MM.1S (cell line): ENCODE measurements around the gene NEUROG2.

ENCODE experiments used
- DNase-seq: peaks from one replicate; pipeline ENCODE4 v3.0.0-alpha.2; 2015
- H2AFZ ChIP-seq: fragments of 300-600 bp; sonication (generic); 2 replicates; pipeline ENCODE4 v1.6.0; 2016; ENCODE audit warnings: antibody characterized with exemption, low read length
- H3F3A ChIP-seq: fragments of 300-600 bp; sonication (generic); 2 replicates; pipeline ENCODE4 v1.6.1; 2016; ENCODE audit warnings: mild to moderate bottlenecking, antibody characterized with exemption, low read length, moderate library complexity, mixed read lengths; ENCODE audit not compliant: insufficient read depth
- H3K27ac ChIP-seq: fragments of 300-600 bp; sonication (generic); 2 replicates; pipeline ENCODE4 v1.5.1; 2016; ENCODE audit warnings: mild to moderate bottlenecking, low read length
- H3K27me3 ChIP-seq: fragments of 300-600 bp; sonication (generic); replicated peaks from 2 replicates; pipeline ENCODE4 v1.6.0; 2016; ENCODE audit warnings: low read length; ENCODE audit not compliant: insufficient read depth
- H3K36me3 ChIP-seq: fragments of 300-600 bp; sonication (generic); replicated peaks from 2 replicates; pipeline ENCODE4 v1.6.1; 2016; ENCODE audit warnings: mild to moderate bottlenecking, low read length, mixed read lengths; ENCODE audit not compliant: insufficient read depth
- H3K4me1 ChIP-seq: fragments of 300-600 bp; sonication (generic); 2 replicates; pipeline ENCODE4 v1.6.1; 2016; ENCODE audit warnings: low read length, mixed read lengths
- H3K4me2 ChIP-seq: fragments of 300-600 bp; sonication (generic); 2 replicates; pipeline ENCODE4 v1.6.0; 2016; ENCODE audit warnings: low read depth, low read length
- H3K4me3 ChIP-seq: fragments of 300-600 bp; sonication (generic); 2 replicates; pipeline ENCODE4 v1.5.1; 2016; ENCODE audit warnings: low read length, mixed read lengths
- H3K79me2 ChIP-seq: fragments of 300-600 bp; sonication (generic); 2 replicates; pipeline ENCODE4 v1.6.1; 2016; ENCODE audit warnings: mixed run types, low read length, mixed read lengths
- H3K9ac ChIP-seq: fragments of 300-600 bp; sonication (generic); 2 replicates; pipeline ENCODE4 v1.6.1; 2016; ENCODE audit warnings: low read length, mixed read lengths
- H3K9me2 ChIP-seq: fragments of 300-600 bp; sonication (generic); replicated peaks from 2 replicates; pipeline ENCODE4 v1.6.1; 2016; ENCODE audit warnings: mild to moderate bottlenecking, low read length, mixed read lengths; ENCODE audit not compliant: insufficient read depth
- H3K9me3 ChIP-seq: fragments of 300-600 bp; sonication (generic); replicated peaks from 2 replicates; pipeline ENCODE4 v1.6.1; 2016; ENCODE audit warnings: mild to moderate bottlenecking, low read length, mixed read lengths; ENCODE audit not compliant: insufficient read depth
- H4K20me1 ChIP-seq: fragments of 300-600 bp; sonication (generic); 2 replicates; pipeline ENCODE4 v1.6.1; 2016; ENCODE audit warnings: mild to moderate bottlenecking, low read length, moderate library complexity, mixed read lengths; ENCODE audit not compliant: insufficient read depth
- CTCF ChIP-seq: fragments of 300-600 bp; sonication (generic); IDR thresholded peaks from 2 replicates; pipeline ENCODE4 v1.5.1; 2016; ENCODE audit warnings: antibody characterized with exemption, low read length, mixed read lengths
- EZH2 ChIP-seq: fragments of 300-600 bp; sonication (generic); optimal IDR thresholded peaks from 2 replicates; pipeline ENCODE3; 2017; ENCODE audit warnings: low read depth, mild to moderate bottlenecking, antibody characterized with exemption, low read length, mixed read lengths
- EZH2phosphoT487 ChIP-seq: fragments of 300-600 bp; sonication (generic); IDR thresholded peaks from 2 replicates; pipeline ENCODE4 v1.6.1; 2018; ENCODE audit warnings: antibody characterized with exemption, low read length

The NEUROG2 gene

GRCh38 chr4:112546476-112546875 is 30.5 kb upstream of the NEUROG2 start:
- Histone ChIP-seq H2AFZ (no peak overlapping the region), H4K20me1 (no peaks in the 10 kb centered on the region), H3K9me3 (no peaks in the 10 kb centered on the region), H3K9me2 (no peaks in the 10 kb centered on the region), H3K4me3 (no peak overlapping the region), H3K4me1 (no peaks in the 10 kb centered on the region), H3K27me3 (no peaks in the 10 kb centered on the region), H3K36me3 (no peaks in the 10 kb centered on the region; the same call in 1 of the 2 replicates), H3K4me2 (no peak overlapping the region), H3K9ac (no peak overlapping the region), H3K27ac (no peak overlapping the region), H3K79me2 (no peaks in the 10 kb centered on the region), H3F3A (no peaks in the 10 kb centered on the region)
- DNase-seq = no peak
- TF ChIP-seq EZH2phosphoT487 (no peak), CTCF (no peak), EZH2 (no peak)

GRCh38 chr4:112545346-112545745 is 29.4 kb upstream of the NEUROG2 start:
- H4K20me1 ChIP-seq = no peaks in the 10 kb centered on the region
- no peaks in the 10 kb centered on the region for H3K9me2 ChIP-seq
- no peak overlapping the region for H3K9ac ChIP-seq
- H3K4me3 ChIP-seq = no peak overlapping the region
- no peaks in the 10 kb centered on the region for H3K27me3 ChIP-seq
- no peaks in the 10 kb centered on the region for H3K4me1 ChIP-seq
- H3K9me3 ChIP-seq = no peaks in the 10 kb centered on the region
- H3K79me2 ChIP-seq = no peaks in the 10 kb centered on the region
- no peak overlapping the region for H3K4me2 ChIP-seq
- no peak overlapping the region for H2AFZ ChIP-seq
- no peaks in the 10 kb centered on the region for H3F3A ChIP-seq
- TF ChIP-seq EZH2phosphoT487 (no peak), EZH2 (no peak), CTCF (no peak)
- DNase-seq = no peak
- no peaks in the 10 kb centered on the region; the same call in 1 of the 2 replicates for H3K36me3 ChIP-seq
- no peak overlapping the region for H3K27ac ChIP-seq

- no peaks in the 10 kb centered on the region for H3K9me2 ChIP-seq
- no peak overlapping the region for H3K27ac ChIP-seq
- H2AFZ ChIP-seq = no peak overlapping the region
- TF ChIP-seq EZH2 (no peak), CTCF (no peak), EZH2phosphoT487 (no peak)
- H3K36me3 ChIP-seq = no peaks in the 10 kb centered on the region
- no peaks in the 10 kb centered on the region for H3K9me3 ChIP-seq
- H3K4me2 ChIP-seq = no peak overlapping the region
- H3K4me3 ChIP-seq = no peak overlapping the region
- no peaks in the 10 kb centered on the region for H3F3A ChIP-seq
- no peak overlapping the region for H3K9ac ChIP-seq
- no peaks in the 10 kb centered on the region for H3K27me3 ChIP-seq
- H4K20me1 ChIP-seq = no peaks in the 10 kb centered on the region
- H3K79me2 ChIP-seq = no peaks in the 10 kb centered on the region
- H3K4me1 ChIP-seq = no peaks in the 10 kb centered on the region
- DNase-seq = no peak
Observed at GRCh38 chr4:112540695-112541094, 24.7 kb upstream of the NEUROG2 start.
